HG02610 (cell line): ENCODE results near the gene PCNT.
"Not testable (repeated sequence)": the region's sequence is repeated elsewhere in the genome, so short reads cannot be mapped to it uniquely, and the experiment has no call there.

Source experiments
- ATAC-seq: cut with Tn5 transposase; IDR thresholded peaks from one replicate; pipeline ENCODE4 v1.9.1; 2021; ENCODE audit warnings: mild to moderate bottlenecking, moderate library complexity; ENCODE audit not compliant: unreplicated experiment

Gene PCNT

GRCh38 chr21:46423546-46424038, 99.6 kb downstream of the PCNT start:
- ATAC-seq: no peak

- no peak for ATAC-seq
These were observed 100.2 kb downstream of the PCNT start for GRCh38 chr21:46424039-46424591.

- no peak for ATAC-seq
These were observed 100.7 kb downstream of the PCNT start for GRCh38 chr21:46424621-46425020.

GRCh38 chr21:46425041-46425440, 101.1 kb downstream of the PCNT start:
- no peak for ATAC-seq

GRCh38 chr21:46425571-46425970, 101.6 kb downstream of the PCNT start:
- ATAC-seq: no peak

- ATAC-seq: no peak
These were observed 102.5 kb downstream of the PCNT start for GRCh38 chr21:46426313-46427046.

GRCh38 chr21:46427516-46427915, 103.6 kb downstream of the PCNT start:
- ATAC-seq: no peak

- no peak for ATAC-seq
These were observed 104.3 kb downstream of the PCNT start for GRCh38 chr21:46428286-46428685.

GRCh38 chr21:46428987-46429710, 105.2 kb downstream of the PCNT start:
- no peak for ATAC-seq

- no peak for ATAC-seq
These were observed 106.1 kb downstream of the PCNT start for GRCh38 chr21:46429754-46430681.

- no peak for ATAC-seq
These were observed 107.5 kb downstream of the PCNT start for GRCh38 chr21:46431448-46431847.

- ATAC-seq: no peak
These were observed 108.0 kb downstream of the PCNT start for GRCh38 chr21:46431884-46432488.

- ATAC-seq: not testable (repeated sequence)
These were observed 109.2 kb downstream of the PCNT start for GRCh38 chr21:46433116-46433515.

- no peak for ATAC-seq
These were observed 110.5 kb downstream of the PCNT start for GRCh38 chr21:46434322-46434958.

GRCh38 chr21:46435786-46436227, 111.9 kb downstream of the PCNT start:
- ATAC-seq: no peak

GRCh38 chr21:46436621-46437020, 112.7 kb downstream of the PCNT start:
- ATAC-seq: no peak

- no peak for ATAC-seq
These were observed 113.1 kb downstream of the PCNT start for GRCh38 chr21:46437096-46437498.

- ATAC-seq: no peak
These were observed 113.6 kb downstream of the PCNT start for GRCh38 chr21:46437511-46437910.

- no peak for ATAC-seq
These were observed 114.3 kb downstream of the PCNT start for GRCh38 chr21:46438241-46438640.

- ATAC-seq: no peak
These were observed 116.0 kb downstream of the PCNT start for GRCh38 chr21:46439906-46440305.
